Smooth muscle cell of the brain vasculature (primary cell): Measurements from ENCODE around the gene BSPRY.
"Not testable (repeated sequence)": the region's sequence is repeated elsewhere in the genome, so short reads cannot be mapped to it uniquely, and the experiment has no call there.

Source experiments
- DNase-seq: peaks from one replicate; pipeline ENCODE4 v3.0.0-alpha.2; 2012; ENCODE audit warnings: low read depth, low spot score

The BSPRY gene

GRCh38 chr9:113369855-113370140 is 20.5 kb downstream of the BSPRY start:
- no peak for DNase-seq

GRCh38 chr9:113370806-113371325 is 21.5 kb downstream of the BSPRY start:
- DNase-seq = no peak

- no peak for DNase-seq
These were observed 22.7 kb downstream of the BSPRY start for GRCh38 chr9:113372059-113372458.

- no peak for DNase-seq
These were observed 23.9 kb downstream of the BSPRY start for GRCh38 chr9:113373256-113373655.

GRCh38 chr9:113373676-113374392 is 24.5 kb downstream of the BSPRY start:
- DNase-seq = no peak

- no peak for DNase-seq
These were observed 26.0 kb downstream of the BSPRY start for GRCh38 chr9:113375057-113376023.

GRCh38 chr9:113376634-113377567 is 27.6 kb downstream of the BSPRY start, which contains the start of gene HDHD3:
Gene HDHD3 (minus strand): TSS chr9:113376986. CDS start chr9:113374354, 2,632 bp downstream.
- peak; percentile 21 for DNase-seq

- not testable (repeated sequence) for DNase-seq
These were observed 29.9 kb downstream of the BSPRY start for GRCh38 chr9:113379094-113379828.

GRCh38 chr9:113379829-113380210 is 30.5 kb downstream of the BSPRY start:
- not testable (repeated sequence) for DNase-seq

- DNase-seq = no peak
These were observed 31.6 kb downstream of the BSPRY start for GRCh38 chr9:113380869-113381378.

- not testable (repeated sequence) for DNase-seq
These were observed 32.1 kb downstream of the BSPRY start for GRCh38 chr9:113381441-113381840.

- DNase-seq = no peak
These were observed 32.6 kb downstream of the BSPRY start for GRCh38 chr9:113381909-113382411.

GRCh38 chr9:113386571-113387393 is 37.4 kb downstream of the BSPRY start:
- no peak for DNase-seq

GRCh38 chr9:113387560-113388230 is 38.4 kb downstream of the BSPRY start:
- DNase-seq = no peak

GRCh38 chr9:113388833-113389232 is 39.5 kb downstream of the BSPRY start:
- no peak for DNase-seq

GRCh38 chr9:113389451-113389850 is 40.1 kb downstream of the BSPRY start:
- DNase-seq = no peak

GRCh38 chr9:113390192-113390960 is 41.0 kb downstream of the BSPRY start:
- DNase-seq = no peak

GRCh38 chr9:113391917-113392316 is 42.6 kb downstream of the BSPRY start:
- no peak for DNase-seq
